NCI-H146 treated with DMSO at 0.1 percent for 48 hours (cell line): ENCODE measurements around the gene SPTBN1.
A peak's percentile ranks its signal among the peaks of the same experiment; 100 is the strongest.

Experiments
- DNase-seq: peaks from one replicate; lab custom pipeline; 2025; ENCODE audit not compliant: unreplicated experiment; lab: John Stamatoyannopoulos, UW

SPTBN1 gene

DNA sequence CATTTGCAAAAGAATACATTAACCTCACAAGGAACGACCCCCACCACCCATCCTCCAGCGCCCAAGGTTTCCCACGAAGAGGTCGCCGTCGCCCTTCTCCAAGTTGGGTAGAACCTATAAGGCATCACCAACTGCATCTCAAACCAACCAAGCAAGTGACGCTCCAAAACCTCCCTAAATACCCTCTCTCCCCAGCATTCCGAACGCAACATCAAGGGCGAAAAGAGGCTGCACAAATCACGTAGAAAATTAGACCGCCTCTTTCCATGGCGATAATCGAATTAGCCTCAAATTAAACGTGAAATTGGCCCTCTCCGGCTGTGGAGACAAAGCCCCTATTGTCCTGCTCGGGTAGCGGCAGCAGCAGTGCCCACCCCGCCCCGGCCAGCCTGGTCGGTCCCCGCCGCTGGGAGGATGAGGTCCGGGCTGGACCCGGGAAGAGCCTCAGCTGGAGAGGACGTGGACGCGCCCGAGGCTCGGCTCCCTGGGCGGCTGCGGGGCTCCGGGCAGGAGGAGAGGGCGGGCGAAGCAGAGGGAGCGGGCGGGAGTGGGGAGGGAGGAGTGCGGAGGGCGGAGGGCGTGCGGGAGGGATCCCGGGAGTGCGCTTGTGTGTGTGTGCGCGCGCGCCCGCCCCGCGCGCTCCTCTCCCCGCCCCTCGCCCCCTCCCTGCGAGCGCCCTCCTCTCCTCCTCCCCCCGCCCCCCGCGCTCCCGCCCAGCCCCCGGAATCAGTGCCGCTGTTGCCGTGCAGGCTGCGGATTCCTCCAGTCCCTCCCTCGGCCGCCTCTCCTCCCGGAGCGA lies at the start of gene SPTBN1:
SPTBN1 (plus strand) TSS at position 765 of the 799 bp plus-strand sequence. CDS start 70,092 bp downstream, outside the sequence.
- DNase-seq: peak; percentile 73

DNA sequence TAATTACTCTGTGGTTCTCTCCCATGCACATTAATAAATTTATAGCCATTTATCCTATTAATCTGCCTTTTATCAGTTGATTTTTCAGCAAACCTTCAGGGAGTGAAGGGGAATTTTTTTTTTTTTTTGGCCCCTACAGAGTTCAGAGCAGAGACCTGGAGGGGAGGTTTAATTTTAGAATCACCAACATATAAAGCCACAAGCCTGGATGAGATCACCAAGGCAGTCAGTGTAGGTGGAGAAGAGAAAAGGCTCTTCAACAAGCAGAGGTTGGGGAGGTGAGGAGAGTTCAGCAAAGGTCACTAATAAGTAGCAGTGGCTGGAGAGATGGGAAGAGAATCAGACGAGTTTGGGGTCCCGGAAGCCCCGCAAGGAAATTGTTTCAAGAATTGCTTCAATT lies 48.4 kb upstream of the SPTBN1 start:
- no peak for DNase-seq

DNA sequence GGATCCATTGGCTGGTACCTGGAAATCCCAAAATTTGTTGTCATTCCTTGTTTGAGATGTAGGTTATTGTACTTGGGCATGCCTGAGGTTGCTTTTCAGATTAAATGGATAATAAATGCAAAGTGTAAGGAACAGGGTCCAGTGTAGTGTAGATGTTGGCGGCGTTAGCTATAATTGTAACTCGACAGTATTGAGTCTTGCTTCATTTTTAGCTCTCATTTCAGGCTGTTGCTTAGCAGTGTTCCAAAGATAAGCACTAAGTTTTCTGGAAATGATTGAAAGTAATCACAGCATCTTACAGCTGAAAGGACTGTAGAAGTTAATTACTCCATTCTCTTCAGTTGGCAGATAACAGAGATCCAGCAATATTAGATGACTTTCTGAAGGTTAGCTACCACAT lies 47.8 kb upstream of the SPTBN1 start:
- DNase-seq: no peak

DNA sequence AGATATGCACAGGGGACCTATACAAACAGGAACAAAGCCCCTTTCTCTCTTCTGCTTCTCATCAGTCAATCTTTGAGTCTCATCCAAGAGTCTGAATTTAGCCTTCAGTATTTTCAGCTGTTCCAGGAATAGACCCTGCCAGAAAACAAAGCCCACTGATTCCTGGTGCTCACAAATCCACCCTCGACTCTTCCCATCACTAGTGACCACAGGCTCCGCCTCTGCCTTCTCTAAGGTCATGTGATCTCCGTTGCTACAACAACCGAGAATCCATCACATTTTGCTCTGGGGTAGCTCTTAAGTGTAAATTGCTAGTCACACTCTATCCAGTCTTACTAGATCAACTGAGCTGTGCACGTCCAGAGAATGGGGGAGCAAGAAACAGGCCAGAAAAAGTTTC lies 46.4 kb upstream of the SPTBN1 start:
- peak; percentile 13 for DNase-seq

DNA sequence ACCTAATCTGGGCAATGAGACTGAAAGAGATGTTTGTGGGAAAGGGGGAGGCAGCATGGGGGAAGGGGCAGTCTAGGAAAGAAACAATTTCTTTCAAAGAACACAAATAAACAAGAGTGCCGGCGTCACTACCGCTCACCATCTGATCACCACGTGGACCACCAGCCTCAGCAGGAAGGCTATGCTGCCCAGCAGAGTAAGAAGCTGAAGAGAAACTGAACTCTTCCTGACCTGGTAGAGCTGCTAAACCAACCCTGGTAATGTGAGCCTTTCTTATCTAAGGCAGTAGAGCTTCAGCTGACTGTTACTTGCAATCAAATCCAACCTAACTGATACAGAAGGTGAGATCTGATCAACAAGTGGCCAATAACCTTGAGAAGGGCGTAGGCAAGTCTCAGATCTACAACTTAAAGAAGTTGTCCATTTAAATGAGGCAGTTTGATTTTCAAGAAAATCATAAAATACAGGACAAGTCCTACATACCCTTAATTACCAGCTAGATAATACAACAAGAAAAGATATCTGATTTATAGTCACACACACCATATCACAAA lies 44.2 kb upstream of the SPTBN1 start:
- no peak for DNase-seq

DNA sequence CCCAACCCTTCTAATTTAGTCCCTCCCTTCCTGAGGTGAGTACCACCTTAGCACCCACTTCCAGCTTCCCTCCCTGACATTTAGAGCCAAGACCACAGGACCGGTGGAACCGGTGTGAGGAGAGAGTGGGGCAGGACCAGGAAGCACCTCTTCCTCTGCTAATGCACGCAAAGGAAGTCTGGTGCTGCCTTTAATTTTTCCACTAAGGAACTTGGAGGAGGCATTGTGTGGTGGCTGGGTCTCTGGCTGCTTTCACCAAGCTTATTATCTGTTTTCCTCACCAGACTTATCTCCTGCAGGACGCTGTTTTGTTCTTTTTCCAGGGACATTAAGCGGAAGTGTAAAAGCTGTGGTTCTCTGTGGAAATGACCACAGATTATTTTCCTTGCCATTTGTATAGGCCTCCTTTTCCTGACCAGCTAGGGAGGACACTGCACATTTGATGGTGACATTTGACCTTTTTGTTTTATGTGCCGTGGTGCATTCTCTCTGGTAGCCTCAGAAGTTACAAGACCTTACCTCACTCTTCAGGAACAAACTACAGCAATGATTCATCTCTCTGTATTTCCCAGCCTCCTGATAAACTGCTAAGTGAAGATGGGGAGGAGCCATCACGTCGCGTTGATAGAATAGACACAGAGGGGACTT lies 39.8 kb upstream of the SPTBN1 start:
- no peak for DNase-seq

DNA sequence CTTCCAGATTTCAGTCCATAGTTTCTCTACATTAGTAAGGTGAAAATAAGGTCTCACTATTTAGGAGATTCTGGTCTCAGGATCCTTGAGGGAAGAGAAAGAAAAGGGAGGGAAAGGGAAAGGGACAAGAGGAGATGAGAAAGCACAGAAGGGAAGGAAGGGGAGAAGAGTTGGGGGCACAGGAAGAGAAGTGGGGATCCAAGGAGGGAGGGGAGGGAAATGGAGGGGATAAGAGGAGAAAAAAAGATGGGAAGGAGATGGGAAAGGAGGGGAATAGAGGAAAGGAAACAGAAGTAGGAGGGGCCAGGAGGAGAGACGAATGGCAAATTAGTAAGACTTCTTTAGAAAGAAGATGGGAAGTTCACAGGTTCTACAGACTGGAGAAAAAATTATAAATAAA lies 39.2 kb upstream of the SPTBN1 start:
- DNase-seq: no peak

DNA sequence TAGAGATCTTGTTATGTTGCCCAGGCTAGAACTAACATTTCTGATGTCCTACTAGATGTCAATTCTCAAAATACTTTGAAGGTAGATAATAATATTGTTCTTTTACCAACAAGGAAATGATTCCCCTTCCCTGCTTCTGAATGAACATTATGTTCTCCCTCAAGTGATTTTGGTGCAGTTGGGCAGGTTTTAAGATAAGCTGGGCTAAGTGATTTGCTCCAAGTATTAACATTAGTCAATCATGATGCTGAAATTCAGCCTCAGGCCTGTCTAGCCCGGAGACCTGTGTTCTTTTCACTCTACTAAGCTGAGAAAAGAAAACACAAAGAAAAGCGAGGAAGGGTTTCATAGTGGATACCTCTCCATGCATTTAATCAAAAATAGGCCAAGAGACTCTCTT lies 38.5 kb upstream of the SPTBN1 start:
- no peak for DNase-seq

DNA sequence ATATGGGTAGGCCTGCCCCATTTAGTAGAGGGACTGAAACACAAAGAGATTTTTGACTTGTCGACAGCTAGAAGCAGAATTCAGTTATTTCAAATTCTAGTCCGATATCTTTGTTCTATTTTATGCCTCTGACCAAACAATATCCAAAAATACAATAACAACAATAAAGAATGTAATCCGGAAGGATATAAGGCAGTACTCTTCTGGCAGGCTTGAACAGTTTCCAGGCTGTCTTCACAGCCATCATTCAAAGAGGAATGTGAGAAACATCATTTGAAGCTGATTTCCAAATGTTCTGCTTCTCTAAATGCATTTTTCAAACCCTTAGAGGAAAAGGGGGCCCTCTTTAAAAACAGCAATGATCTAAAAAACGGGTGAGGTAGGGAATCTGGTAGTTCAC lies 36.7 kb upstream of the SPTBN1 start:
- no peak for DNase-seq

DNA sequence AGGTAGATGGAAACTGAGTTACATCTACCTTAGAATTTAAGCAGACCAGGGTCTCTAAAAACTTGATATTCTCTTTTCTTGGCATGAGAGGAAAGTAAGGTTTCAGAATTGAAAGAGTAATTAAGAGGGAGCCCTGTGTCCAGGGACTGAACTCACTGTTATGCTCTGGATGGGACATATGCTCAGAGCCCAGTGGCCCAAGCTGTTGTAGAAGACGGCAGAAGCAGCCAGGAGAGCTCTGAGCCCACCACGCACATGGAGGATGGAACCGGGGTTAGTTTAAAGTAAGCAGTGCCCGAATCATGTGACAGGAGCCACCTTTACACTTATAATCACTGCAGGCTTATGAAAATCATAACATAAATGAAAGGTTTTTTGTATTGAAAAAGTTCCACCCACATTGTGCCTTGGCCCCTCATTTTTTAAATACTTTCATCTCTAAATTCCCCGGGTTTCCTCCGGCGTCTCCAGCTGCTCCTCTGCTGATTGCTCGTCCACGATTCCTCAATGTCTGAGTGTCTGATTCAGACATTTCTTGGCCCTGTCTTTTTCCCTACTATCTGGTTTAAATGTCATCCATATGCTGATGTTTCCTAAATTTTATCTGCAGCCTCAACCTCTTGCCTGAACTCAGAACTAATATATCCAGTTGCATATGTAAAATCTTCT lies 36.1 kb upstream of the SPTBN1 start:
- no peak for DNase-seq

DNA sequence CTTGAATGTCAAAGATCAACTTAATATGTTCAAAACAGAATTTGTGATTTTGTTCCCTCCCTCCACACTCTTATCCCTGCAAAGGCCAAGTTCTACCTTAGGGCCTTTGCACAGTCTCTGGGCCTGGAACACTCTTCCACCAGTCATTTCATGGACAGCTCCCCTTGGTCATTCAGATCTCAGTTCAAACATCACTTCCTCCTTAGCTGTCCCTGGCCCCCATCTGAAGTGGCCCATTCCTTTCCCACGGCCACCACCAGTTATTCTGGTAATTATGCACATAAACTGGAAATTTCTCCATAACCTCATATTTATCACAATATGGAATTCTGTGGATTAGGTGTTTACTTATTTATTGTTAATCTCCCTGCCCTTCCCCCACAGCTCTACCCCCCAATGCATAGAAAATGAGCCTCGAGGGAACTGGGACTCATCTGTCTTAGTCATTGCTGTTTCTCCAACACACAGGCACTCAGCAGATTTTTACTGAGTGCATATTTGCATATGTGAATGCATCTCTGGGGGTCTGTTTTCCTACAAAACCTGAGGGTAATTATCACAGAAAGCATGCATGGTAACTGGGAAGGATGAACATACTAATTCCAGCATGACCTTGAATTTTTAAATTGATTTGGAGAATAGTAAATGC lies 35.5 kb upstream of the SPTBN1 start:
- no peak for DNase-seq

DNA sequence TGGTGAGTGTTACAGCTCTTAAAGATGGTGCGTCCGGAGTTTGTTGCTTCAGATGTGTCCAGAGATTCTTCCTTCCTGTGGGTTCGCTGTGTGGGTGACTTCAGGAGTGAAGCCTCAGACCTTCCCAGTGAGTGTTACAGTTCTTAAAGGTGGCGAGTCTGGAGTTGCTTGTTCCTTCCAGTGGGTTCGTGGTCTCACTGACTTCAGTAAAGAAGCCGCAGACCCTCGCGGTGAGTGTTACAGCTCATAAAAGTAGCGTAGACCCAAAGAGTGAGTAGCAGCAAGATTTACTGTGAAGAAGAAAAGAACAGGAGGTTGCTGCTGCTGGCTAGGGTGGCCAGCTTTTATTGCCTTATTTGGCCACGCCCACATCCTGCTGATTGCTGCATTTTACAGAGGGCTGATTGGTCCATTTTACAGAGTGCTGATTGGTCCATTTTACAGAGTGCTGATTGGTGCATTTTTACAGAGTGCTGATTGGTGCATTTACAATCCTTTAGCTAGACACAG lies 34.0 kb upstream of the SPTBN1 start:
- no peak for DNase-seq

DNA sequence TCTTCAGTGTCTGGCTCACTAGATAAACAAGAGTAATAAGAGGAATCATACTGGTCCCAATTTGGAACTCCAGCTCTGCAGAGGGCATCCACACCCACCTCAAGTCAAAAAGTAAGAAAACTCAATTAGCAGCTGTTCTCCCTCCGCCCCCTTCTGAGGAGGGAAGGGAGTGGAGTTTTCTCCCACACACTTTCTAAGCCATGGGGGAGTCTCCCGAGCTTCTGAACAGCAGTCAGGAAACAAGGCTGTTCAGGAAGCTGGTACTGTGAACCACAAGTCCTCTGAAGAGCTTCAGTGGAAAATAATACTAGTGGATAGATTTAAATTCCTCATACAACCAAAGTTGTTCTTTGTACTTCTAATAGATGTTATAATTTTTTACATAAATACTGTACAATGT lies 32.9 kb upstream of the SPTBN1 start:
- no peak for DNase-seq

DNA sequence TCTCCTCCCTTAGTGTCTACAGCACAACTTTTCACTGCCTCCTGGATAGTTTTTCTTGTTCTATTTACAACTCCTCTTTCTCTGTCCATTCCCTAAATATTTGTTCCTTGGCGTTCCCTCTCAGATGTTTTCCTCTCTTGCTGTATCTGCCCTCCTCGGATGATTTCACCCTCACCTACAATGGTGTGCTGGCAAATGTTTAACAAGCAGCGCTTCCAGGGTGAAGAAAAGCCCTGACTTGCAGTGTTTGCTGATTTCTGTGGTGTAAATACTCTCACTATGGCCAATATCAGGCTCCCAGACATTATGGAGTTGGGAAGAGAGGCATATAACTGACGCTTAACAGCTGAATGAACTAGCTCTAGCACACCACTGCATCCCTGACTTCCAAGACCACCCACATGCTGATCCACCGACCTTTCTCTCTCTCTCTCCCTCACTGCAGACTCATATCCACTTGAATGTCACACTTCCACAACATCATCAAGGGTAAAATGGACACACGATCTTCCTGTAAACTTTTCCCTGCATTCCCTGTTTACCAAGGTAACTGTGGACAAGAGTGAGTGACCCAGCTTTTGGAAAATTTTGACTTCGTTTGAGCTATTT lies 31.5 kb upstream of the SPTBN1 start:
- no peak for DNase-seq

DNA sequence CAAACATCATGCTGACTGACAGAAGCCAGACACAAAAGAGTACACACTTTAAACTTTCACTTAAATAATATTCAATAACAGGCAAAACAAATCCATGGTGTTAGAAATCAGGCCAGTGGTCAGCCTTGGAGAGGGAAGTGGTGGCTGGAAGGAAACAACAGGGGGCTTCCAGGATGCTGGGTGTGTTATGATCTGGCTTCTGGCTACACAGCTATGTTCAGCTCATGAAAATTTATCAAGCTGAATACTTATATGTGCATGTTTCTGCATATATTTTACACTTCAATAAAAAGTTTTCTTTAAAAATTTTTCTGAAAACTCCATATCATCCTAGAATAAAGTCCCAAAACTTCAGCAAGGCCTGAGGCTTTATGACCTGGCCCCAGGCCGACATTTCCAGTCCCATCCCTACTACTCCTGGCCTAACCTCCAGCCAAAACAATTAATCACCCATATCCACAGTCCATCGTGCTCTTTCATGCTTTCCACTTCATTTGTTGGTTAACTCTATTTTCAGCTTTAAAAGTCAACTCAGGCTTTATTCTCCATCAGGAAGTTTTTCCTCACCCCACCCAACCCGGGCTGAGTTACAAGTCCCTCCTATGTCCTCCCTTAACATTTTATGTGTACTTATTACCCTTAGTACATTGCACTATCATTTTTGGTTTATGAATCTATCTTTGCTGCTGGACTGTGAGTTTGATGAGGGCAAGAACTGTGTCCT lies 27.9 kb upstream of the SPTBN1 start:
- no peak for DNase-seq

DNA sequence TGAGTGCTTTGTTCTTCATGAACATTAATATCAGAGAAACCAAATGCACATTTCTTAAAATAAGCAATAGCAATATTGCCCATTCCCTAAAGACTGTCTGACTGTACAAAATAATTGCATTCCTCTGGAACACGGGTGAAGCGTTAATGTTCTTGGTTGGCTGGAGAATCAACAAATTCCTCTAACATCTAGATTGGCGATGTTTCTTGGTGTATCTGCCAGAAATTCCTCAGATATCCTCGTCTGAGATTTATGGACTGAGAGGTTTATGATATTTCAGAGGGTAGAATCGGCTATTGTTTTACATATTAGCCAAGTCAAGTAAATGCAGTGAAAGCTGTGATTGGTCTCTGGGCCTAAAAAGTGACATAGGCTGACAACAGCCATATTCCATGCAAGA lies 27.1 kb upstream of the SPTBN1 start:
- no peak for DNase-seq

DNA sequence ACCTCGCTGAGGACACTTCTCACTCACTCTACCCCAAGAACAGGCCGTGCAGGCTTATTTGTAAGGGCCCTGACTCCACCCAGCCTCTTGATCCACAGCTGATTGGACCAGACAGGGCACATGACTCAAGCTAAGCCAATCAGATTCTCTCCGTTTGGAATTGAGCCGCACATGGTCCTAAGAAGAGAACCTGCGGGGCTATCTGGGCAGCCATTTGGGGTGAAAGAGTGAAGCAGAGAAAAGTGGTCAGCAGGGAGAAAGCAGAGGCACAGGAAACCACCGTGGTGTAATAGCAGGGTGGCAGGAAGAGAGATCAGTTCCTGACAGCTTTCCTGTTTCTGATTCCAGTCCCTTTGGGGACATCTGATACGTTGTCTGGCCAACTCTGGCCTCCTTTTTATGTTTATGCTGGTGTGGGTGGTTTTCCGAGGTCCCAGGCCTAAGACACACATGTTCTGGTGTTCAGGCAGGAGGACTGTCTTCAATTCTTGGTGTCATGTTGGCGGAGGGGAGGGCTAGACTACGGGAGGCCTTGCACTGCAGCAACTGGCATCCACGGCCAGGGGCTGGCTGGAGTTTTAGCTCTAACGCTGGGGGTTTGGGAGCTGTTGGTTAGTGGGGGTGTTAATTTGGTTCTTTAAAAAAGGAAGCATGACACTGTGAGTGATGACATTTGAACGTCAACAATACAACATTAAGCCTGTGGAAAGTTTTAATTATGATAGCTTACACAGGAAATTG lies 26.1 kb upstream of the SPTBN1 start:
- no peak for DNase-seq

DNA sequence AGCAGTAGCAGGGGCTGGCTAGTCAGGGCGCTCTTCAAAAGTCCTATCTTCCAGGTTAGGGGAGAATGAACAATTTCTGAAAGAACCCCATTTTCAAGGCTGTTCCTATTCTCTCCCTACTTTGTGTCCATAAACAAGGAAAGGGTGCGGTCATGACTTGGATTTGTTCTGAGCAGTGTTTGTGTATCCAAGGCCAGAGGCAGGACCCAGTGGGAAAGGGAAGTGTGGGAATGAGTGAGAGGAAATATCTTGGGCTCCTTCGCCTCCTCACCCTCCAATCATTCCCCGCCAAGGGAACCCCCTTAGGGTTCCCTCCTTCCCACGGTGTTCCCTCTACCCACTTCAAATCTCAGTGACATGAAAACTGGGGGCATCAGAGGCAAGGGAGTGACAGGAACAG lies 25.5 kb upstream of the SPTBN1 start:
- no peak for DNase-seq

DNA sequence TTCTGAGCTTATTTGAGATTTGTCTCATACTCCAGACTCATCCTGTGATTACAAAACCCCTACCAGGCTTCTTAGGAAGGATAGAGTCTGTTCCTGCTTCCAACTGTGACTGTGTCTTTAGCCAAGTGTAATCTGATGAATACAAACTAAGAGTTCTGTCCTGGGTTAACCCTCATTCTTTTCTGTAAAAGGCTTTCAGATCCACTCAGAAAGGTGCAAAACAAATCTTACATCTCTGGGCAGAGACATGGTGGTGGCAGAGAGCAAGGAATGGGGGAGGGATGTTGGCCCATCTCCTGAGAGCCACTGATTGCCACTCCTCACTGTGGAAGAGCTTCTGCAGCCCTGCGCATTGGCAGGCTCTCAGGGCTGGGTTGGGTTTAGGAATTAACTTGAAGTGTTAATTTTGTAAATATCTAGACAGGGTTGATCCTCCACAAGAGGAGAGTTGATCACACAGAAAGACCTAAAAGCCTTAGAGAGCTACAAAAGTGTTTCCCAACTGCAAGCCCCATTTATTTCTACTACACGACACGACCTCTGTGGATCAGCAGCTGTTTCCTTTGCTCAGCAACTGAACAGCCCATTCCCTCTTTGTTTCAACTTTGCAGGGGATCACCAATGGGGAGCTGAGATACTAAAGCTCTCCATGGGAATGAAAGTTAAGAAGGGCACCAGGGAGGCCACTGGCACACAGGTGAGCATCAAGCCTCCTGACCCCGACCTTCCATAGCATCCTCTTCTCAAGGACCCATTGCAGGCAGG lies 23.7 kb upstream of the SPTBN1 start:
- no peak for DNase-seq
